OCI-LY1 (cell line): ENCODE data around the gene KLHL1.

Experiments
- EZH2 ChIP-seq: fragments of 200-600 bp; sonication (generic), shearing (Covaris generic); IDR thresholded peaks from 2 replicates; pipeline ENCODE4 v1.8.0; 2017; ENCODE audit warnings: borderline replicate concordance, mixed run types, mild to moderate bottlenecking, antibody characterized with exemption, low read length, moderate library complexity, mixed read lengths
- TF ChIP-seq, protein P1 (sequence below): fragments of 200-600 bp; sonication (generic), shearing (Covaris generic); IDR thresholded peaks from 2 replicates; pipeline ENCODE4 v1.5.1; 2017; ENCODE audit warnings: mild to moderate bottlenecking, antibody characterized with exemption, low read length, moderate library complexity, mixed read lengths

DNA sequence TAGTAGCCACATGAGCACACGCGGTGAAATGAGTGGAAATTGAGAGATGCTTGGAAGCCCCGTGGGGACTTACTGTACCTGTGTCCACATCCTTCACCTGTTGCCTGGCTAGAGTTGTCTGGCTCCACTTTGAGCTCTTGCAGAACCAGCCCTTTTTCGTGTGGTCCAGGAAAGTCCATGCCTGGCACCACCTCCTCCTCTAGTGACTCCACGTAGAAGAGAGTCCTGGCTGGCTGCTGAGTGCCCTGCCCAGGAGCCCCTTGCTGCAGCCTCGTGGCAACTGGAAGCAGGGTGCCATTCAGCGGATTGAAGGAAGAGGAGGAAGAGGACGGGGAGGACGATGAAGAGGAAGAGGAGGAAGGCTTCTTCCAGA, 1.1 kb downstream of the KLHL1 start:
- TF ChIP-seq, protein P1, sequence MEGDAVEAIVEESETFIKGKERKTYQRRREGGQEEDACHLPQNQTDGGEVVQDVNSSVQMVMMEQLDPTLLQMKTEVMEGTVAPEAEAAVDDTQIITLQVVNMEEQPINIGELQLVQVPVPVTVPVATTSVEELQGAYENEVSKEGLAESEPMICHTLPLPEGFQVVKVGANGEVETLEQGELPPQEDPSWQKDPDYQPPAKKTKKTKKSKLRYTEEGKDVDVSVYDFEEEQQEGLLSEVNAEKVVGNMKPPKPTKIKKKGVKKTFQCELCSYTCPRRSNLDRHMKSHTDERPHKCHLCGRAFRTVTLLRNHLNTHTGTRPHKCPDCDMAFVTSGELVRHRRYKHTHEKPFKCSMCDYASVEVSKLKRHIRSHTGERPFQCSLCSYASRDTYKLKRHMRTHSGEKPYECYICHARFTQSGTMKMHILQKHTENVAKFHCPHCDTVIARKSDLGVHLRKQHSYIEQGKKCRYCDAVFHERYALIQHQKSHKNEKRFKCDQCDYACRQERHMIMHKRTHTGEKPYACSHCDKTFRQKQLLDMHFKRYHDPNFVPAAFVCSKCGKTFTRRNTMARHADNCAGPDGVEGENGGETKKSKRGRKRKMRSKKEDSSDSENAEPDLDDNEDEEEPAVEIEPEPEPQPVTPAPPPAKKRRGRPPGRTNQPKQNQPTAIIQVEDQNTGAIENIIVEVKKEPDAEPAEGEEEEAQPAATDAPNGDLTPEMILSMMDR, result no peak
- TF ChIP-seq EZH2, result no peak
